Brain microvascular endothelial cell (primary cell): ENCODE measurements around the gene FIS1.

ENCODE experiments used
- DNase-seq: peaks from one replicate; pipeline ENCODE4 v3.0.0-alpha.2; 2020
- H3K27ac ChIP-seq: fragments of 250-450 bp; sonication (Bioruptor Pico); 2 replicates; pipeline ENCODE4 v1.5.1; 2020; ENCODE audit warnings: mild to moderate bottlenecking, moderate library complexity
- H3K27me3 ChIP-seq: fragments of 250-450 bp; sonication (Bioruptor Pico); replicated peaks from 2 replicates; pipeline ENCODE4 v1.5.1; 2020; ENCODE audit warnings: mild to moderate bottlenecking
- H3K36me3 ChIP-seq: fragments of 250-450 bp; sonication (Bioruptor Pico); replicated peaks from 2 replicates; pipeline ENCODE4 v1.5.1; 2020; ENCODE audit warnings: mild to moderate bottlenecking
- H3K4me3 ChIP-seq: 2 replicates; pipeline ENCODE4 v1.5.1; 2011; ENCODE audit warnings: low read depth, mild to moderate bottlenecking, control low read depth, low read length, moderate library complexity
- CTCF ChIP-seq: IDR thresholded peaks from 2 replicates; pipeline ENCODE4 v1.5.1; 2011; ENCODE audit warnings: low read depth, mild to moderate bottlenecking, moderate library complexity, low read length, control low read depth, inconsistent platforms; ENCODE audit errors: missing control alignments
- in situ Hi-C: cut with HindIII; loops from 2 replicates; pipeline ENCODE4 v1.10.0; 2017; ENCODE audit warnings: low sequenced_read_pairs, low pct_ligation_motif_present

Gene FIS1

GRCh38 chr7:101235050-101235449 lies 9.8 kb downstream of the FIS1 start:
- TF ChIP-seq CTCF = peak; percentile 58
- H3K27ac ChIP-seq = no peak overlapping the region
- in situ Hi-C loops = no loop called here
- H3K36me3 ChIP-seq = peaks cover 24% of the 10 kb centered on the region
- H3K27me3 ChIP-seq = no peaks in the 10 kb centered on the region
- H3K4me3 ChIP-seq = no peak overlapping the region
- no peak for DNase-seq

GRCh38 chr7:101234636-101235035 lies 10.2 kb downstream of the FIS1 start:
- TF ChIP-seq CTCF = no peak

GRCh38 chr7:101233907-101234547 lies 10.9 kb downstream of the FIS1 start:
- no peaks in the 10 kb centered on the region for H3K27me3 ChIP-seq
- in situ Hi-C loops = no loop called here
- no peak overlapping the region for H3K27ac ChIP-seq
- DNase-seq = no peak
- no peak for TF ChIP-seq CTCF
- peaks cover 17% of the 10 kb centered on the region for H3K36me3 ChIP-seq
- no peak overlapping the region for H3K4me3 ChIP-seq

More at GRCh38 chr7:101234636-101235035, 10.2 kb downstream of the FIS1 start:
- Histone ChIP-seq H3K4me3 (no peak overlapping the region), H3K27me3 (no peaks in the 10 kb centered on the region), H3K27ac (no peak overlapping the region), H3K36me3 (peaks cover 20% of the 10 kb centered on the region)
- no peak for DNase-seq
- in situ Hi-C loops = no loop called here

- TF ChIP-seq CTCF = no peak
- in situ Hi-C loops = no loop called here
- peak overlapping the region; percentile 26 for H3K4me3 ChIP-seq
- H3K27me3 ChIP-seq = no peaks in the 10 kb centered on the region
- no peak for DNase-seq
- peaks cover 17% of the 10 kb centered on the region for H3K36me3 ChIP-seq
- H3K27ac ChIP-seq = no peak overlapping the region
Measured at GRCh38 chr7:101232141-101232850, 12.6 kb downstream of the FIS1 start.

- H3K27me3 ChIP-seq = no peaks in the 10 kb centered on the region
- TF ChIP-seq CTCF = no peak
- H3K36me3 ChIP-seq = peaks cover 17% of the 10 kb centered on the region
- H3K27ac ChIP-seq = no peak overlapping the region
- H3K4me3 ChIP-seq = no peak overlapping the region
- DNase-seq = no peak
- in situ Hi-C loops = no loop called here
Measured at GRCh38 chr7:101231644-101232043, 13.2 kb downstream of the FIS1 start.
